Stimulated activated CD4-positive, alpha-beta T cell treated with anti-CD3 and anti-CD28 coated beads, Interleukin-1b, Interleukin-23, amount 100 ng/mL, for 24 hours (primary cell): ENCODE results near the gene COL5A1.

Source experiments
- DNase-seq, 4 experiments: peaks; one replicate each; pipeline ENCODE4 v3.0.0-alpha.2; 2020; ENCODE audit warnings: low read depth in 4 of 4, low spot score in 1 of 4

Gene COL5A1

DNA sequence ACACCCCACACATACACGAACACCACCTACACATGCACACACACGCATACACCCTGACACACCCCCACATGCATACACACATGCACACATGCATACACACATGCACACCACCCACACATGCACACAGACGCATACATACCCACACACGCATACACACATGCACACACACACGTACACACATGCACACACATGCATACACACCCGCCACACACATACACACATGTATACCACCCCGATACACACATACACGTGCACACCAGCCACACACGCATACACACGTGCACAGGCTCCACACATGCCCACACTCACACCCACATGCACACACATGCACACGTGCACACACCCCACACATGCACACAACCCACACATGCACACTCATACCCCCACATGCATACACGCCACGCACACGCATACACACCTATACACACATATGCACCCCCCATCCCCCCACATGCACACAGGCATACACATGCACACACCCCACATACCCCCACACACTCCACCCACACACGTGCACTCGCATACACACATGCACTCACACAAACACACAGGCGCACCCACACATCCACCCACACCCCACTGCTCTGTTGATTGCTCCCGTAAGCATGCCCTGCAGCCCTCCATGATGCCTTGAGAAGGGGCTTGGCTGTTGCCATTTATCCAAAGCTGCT is 119.3 kb downstream of the COL5A1 start:
- no peak for DNase-seq

DNA sequence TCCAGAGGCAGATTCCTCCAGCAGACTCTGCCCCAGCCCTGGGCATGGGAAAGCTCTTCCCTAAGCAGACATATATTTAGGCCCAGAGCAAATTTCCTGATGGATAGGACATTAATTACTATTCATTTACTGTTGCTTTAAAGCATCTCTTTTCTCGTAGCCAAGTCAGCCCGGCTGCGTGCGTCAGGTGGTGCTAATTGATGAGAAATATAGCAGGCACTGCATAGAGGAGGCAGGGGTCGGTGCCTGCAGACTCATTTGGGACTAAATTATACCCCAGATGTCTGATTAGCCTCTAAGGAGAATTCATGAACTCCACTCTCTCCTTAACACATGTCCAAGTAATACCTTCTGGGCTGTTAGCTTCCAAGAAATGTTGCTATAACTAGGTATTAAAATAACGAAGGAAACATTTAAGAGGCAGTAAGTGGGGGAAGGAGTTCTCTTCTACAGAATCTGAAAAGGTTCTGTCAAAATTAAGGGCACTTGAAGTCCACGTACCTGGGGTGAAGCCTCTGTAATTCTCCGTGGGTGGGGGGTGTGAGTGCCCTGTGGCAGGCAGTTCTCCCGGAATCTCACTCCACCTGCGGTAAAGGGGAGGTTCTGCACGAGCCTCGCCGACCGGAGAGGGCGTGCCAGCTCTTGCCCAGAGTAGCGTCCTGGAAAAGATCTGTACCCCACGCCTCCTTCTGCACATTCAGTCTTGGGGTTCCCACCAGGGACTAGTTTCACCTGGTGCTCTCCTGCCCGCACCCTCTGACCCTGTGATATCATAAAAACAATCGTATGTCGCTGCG is 123.1 kb downstream of the COL5A1 start:
- no peak for DNase-seq

DNA sequence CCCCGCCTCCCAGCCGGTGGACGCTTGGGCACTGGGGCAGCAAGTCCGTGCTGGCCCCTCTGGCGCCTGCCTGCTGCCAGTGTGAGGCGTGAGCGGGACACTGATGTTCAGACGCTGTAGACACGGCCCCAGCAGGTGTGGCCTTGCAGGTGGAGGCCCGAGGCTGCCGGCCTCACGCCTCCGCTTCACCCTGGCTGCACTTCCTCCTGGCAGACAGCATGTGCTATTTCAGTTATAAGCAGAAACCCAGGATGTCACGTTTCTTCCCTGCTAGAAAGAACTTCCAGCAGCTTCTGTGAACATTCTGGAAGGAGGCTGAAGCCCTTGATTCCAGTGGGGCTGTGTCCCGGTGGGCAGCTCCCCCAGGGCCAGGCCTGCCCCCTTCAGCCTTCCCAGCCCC is 124.2 kb downstream of the COL5A1 start:
- no peak for DNase-seq

DNA sequence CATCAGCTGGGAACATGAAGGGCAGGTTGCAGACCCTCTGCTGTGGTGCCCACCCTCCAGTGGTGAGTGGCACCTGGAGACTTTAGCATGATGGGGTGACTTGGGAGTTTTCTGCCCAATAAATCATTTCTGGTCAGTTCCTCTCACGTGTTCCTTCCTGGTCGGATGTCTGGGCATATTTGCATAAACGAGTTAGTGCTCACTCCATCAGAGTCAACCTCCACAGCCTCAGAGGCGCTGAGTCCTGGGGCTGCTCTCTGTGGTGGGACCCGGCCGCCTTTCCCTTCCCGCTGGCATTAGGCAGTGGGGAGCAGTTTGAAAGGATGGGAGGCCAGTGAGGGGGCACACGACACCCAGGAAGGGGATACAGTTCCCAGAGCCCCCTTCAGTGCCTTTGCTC is 125.0 kb downstream of the COL5A1 start:
- DNase-seq = no peak

DNA sequence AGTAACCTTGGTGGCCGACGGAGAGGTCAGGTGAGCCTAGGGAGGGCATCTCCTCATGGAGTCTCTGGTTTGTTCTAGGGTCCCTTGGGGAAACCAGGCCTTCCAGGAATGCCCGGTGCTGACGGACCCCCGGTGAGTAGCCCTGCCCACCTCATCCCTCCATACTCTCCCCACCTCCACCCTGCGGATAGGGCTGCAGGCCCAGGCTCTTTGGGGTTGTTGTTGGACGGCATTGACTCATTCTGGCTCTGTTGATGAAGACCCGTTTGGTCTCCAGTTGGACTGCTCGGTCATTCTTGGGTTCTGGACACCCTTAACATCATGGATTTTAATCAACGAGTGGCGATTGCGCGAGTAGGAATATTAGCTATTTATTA is 126.7 kb downstream of the COL5A1 start:
- no peak for DNase-seq

DNA sequence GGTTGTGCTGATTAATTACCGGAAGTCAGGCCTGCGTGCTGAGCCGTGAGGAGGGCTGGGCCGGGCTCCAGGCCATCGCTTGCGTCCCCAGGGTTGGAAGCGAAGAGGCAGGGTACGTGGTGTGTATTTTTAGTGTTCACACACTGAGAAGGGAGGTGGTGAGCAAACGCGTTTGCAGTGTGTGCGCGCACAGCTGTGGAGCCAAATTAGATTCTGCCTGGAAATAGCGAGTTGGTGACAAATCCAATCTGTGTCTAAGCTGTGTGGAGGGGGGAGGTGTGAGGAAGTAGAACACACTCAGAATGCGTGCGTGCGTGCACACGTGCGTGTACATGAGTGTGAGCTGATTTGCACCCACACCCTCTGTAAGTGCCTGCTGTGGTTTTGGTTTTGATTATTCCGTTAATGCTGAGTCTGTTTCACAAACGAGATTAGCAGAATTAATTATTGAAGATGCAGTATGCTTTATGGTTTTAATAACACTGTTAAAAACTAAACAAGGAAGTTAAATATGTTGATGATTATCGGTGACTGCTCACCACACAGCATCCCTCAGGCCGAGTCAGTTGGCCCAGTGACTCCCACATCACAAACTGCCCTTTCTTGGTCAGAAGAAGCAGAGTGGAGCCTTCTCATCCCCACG is 127.2 kb downstream of the COL5A1 start:
- DNase-seq = no peak

DNA sequence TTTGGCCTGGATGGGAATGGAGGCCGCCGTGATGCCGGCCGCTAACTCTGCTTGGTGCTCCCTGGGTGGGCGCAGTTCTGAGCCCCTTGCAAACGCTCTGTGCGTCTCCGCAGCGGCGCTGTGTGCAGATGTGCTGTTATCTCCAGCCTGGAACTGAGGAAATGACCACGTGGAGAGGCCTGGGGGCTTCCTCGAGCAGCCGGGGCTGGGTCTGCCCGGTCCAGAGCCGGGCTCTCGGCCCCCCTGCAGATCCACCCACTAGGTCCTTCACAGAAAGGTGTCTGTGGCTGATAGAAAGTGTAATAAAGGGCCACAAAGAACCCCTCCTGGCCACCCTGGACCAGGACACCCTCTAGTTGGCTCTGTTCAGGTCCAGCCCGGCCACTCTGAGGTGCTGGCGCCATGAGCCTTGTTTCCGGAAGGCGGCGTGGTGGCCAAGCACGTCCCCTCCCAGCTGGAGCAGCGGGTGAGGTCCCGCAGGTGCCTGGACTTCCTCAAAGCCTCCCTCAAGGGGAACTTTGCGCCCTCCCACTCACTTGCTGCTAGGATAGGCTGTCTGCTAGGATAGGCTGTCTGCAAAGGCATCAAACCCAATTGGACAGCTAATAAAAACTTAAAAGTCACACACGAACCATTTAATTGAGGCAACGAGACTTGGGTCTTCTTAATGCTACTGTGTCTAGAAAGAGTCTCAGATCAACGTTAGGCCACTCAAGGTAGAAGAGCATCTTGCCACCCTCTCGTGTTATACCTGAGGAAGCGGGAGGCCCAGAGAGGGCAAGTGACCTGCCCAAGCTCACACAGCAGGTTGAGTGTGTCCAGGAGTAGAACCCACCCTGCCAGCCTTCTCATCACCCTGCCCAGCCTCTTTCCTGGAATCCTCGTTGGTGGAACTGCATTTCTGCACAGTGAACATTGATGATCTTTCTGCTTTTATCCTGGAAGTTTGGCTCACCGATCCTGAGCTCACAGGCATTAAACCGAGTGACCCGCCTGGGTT is 129.7 kb downstream of the COL5A1 start:
- DNase-seq = no peak

DNA sequence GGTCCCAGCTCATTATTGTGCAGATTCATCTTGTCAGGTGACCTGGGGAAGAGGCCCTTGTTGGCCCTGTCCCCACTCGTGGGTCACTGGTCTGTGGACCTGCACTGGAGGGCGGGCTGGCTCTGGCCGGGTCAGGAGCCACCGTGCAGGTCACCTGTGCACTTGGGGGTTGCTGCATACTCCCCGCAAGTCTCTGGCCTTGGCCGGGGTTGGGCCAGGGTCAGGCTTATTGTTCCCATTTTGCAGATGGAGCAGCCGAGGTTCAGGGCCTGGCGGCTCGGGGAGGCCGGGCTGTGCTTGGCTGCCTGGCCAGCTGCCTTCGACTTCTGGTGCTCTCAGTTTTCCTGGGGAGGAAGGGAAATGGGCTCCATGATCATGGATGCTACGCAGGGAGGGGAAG is 130.7 kb downstream of the COL5A1 start:
- DNase-seq = no peak

DNA sequence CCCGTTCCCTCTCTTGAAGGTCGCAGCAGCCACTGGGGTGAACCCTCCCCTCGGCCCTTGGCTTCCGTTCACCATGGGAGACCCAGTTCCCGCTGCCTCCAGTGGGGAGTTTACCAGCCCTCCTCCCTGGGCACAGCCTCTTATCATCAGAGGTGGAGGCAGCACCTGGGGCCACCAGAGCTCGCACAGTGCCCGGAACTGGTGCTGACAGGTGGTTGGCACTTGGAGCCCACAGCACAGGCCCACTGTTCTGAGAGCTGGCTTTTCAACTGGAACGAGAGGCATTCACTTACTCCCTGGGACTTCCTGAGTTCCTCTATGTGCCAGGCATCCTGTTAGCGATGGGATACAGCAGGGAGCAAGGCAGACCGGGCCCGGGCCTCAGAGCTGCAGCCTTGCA is 132.2 kb downstream of the COL5A1 start:
- DNase-seq = no peak

DNA sequence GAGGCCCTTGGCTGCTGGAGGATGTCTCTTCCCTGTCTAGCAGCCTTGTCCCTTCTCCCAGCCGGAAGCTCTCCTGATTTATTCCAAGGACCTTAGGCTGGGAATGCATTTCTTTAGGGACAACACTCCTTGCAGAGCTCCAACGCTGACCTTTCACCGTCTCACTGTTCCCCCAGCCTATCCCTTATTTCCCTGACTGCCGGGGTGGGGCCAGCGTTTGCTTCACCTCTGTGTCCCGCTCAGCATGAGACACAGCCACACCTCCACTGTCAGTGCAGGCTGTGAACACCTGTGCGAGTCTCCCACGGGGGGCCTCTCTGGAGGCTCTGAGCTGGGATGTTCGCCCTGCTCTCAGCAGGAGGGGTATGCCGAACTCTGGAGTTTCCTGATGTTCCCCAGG is 132.8 kb downstream of the COL5A1 start:
- no peak for DNase-seq

DNA sequence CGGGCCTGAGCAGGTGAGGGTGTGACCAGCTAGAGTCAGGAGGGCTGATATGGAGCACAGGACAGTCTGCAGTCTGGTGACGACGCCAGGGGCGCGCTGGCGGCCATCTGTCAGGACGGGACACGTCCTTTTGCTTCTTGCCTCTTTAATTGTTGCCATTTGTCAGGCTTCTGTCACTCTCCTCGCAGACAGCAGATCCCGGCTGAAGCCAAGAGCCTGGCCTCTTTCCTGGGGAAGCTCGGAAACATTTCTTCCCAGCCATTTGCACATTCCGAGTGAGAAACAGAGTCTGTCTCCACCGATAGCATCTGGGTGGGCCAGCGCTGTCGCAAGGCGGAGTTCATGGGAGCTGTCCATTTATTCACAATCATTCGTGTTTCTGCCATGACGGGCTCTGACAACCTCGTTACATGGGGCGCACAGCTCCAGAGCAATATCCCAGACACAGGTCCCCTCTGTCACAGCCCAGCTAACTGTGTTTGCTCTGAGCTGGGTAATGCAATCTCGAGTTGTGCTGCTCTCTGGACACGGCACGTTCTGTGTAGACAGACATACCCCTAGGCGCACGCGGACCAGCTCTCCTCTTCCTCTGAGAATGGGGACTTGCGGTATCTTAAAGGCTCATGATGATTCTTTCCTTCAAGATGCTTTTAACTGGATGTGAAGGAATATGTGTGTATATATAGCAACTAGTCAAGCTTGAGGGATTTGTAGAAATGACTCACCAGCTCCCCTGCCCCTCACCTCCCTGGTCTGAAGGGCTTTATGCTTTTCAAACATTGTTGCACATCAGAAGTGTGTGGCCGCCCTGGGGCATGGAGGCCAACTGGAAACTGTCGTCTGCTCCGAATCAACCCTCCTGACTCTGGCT is 133.7 kb downstream of the COL5A1 start:
- no peak for DNase-seq

DNA sequence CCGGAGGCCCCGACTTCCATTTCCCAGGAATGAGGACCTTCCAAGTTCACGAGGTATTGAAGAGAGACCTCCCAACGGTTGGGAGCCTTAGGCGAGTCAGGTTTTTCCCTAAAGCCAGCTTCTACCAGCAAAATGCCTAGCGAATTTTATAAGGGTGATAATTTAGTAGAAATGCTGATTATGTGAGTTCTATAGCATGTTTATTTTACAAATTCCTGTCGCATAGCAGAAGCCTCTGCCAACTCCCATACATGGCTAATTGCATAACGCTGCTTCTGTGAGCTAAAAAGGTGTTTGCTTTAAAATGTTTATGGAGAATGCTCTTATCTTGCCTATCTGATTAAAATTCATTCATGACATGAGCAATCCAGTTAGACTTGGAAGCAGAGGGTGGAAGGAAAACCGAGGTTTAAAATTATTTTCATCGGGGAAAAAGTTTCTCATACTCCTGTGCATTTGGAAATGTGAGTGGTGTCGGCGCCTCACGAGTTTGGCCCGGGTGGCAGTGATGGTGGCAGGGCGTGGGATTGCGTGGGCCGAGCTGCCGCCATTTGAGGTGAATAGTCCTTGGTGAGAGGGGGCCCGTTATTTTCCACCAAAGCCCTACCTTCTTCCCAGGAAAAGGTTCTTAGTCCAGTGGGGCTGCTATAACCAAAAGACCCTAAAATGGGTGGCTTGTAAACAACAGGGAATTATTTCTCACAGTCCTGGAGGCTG is 134.6 kb downstream of the COL5A1 start:
- DNase-seq = no peak

DNA sequence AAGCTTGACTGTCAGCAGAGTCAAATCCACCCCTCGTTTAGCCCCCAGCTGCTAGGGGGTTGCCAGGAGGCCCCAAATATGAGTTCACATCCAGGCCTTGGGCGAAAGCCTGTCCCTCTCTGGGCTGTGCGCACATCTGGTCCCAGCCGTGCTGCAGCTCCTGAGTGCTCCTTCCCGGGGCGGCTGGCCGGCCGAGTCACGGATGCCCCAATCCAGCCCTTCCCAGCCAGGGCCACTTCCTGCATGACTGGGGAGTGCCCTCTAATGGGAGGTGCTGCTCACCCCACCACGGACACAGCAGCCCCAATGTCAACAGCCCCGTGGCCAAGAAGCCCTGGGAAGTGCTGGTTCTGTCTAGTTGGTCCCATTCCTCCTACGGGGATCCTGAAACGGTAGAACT is 135.6 kb downstream of the COL5A1 start:
- no peak for DNase-seq

DNA sequence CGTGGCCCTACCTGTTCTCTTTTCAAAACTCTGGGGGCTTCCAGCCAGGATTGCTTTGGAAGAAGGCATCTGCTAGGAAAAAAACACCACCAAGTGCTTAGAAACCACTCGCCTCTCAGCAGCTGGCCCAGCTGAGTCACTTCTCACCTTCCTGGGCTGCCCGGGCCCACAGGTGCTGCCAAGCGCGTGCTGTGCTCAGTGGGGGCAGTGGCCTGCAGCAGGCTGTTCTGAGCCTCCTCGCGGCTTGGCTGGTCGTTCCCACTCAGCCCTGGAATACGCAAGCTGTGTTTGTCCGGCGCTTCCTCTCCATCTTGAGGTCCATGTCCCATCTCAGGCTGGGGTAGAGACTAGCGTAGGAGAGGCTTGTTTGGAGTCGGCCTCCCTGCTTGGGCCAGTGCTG is 136.6 kb downstream of the COL5A1 start:
- no peak for DNase-seq

DNA sequence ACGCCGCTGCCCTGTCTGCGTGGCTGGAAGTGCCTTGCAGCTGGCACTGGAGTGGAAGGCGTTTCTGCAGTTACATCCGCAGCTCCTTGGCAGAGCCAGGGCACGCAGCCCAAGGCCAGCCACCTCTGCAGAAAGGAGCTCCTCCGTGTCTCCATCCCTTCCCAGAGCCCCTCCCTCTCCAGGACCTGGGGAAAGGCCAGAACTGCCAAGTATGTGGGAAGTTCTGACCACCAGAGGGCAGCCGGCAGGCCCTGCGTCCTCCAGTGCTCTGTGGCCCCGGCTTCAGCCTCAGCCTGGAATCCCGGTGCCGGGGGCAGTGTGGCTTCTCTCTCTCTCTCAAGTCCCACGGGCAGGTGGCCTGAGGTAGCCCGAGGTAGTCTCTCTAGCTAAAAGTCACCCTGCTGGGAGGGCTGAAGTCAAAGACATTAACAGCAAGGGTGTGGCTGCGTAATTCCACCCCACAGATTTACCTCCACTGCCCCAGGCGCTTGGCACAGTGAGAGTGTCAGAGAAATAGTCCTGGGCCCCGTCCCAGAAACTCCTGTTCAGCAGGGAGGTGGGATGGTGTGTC is 137.3 kb downstream of the COL5A1 start:
- no peak for DNase-seq

DNA sequence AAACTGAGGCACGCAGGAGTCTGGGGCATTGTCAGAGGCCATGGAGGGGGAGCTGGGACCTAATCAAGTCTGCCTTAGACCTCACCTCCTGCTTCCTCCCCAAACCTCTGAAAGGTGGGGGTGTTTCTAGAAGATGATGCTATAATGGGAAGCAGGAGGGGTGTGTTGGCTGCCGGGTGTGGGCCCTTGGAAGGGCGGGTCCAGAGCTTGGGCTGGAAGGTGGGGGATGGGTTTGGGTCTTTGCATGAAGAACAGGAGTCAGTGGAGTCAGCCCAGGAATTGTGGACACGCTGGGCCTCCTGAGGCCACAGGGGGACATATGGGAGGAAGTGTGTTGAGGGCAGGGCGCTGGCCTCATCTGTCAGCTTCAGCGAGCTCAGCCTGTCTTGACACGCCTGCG is 138.0 kb downstream of the COL5A1 start:
- DNase-seq = no peak

DNA sequence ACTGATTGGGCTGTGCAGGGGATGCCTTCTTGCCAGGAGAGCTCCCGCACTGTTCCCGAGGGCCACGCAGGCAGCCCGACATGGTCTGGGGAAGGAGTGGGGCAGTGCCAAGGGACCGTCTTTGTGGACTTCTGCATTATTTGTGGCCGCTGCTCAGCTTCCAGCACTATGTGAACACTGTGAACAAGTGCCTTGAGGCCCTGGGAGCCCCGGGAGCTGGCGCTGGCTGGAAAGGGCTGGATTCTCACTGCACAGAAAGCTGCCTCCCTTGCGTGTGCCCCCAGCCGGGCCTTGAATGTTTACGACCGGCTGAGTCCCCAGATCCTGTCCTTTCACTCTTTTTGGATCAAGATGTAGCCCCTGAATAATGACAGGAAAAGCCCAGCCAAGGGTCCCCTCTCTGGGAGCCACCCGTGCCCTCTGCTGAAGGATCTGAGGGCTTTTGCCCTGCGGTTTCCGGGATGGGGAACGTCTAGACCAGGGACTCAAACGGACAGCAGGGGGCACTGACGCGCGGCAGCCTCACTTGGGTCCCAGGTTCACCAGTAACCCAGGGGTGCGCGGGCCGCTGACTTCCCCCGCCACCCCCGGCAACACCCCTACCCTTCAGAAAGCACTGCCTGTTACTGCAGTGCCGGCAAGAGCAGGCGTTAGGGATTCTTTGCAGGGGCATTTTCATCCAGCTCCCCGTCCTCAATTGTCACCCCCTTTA is 140.1 kb downstream of the COL5A1 start:
- DNase-seq = no peak

DNA sequence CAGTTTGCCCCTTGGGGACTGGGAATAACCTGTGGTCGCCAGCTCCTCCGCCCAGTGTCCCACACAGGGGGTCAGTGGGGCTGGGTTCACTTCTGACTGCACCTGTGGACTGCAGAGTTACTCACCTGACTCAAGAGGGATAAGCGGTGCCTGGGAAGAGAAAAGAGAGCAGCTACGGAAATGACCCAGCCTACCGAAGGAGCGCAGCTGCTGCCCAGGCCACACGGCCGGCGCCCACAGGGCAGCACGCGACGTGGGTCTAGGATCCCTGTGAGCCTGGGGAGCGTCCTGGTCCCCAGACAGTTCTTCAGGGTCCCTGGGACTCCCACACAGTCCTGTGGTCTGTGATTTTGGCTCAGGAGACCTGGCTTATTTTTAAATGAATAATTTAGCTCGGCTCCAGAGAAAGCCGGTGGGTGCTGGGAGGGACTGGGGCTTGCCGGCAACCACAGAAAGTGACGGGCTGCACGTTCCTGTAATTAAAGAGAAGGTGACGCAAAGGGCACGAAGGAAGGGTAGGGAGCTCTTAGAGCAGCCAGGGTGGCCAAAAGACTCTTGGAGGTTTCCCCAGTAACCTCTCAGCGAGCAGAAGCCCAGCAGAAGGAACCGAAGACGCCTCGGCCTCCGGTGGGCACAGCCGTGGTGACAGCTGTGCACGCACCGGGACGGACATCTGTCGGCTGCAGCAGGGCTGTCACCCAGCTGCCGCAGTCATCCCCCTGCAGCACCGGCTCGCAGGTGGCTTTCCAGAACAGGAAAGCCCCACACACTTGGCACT is 141.5 kb downstream of the COL5A1 start:
- DNase-seq = no peak
